ENCODE results near the gene MPPED1. TPM values are rescaled to one million over a fixed set of nuclear protein-coding genes. Genes with fewer than 3 reads are reported as not detected.
A peak's percentile ranks its signal among the peaks of the same experiment; 100 is the strongest.

MPPED1 gene
- under 1 TPM; 0.25 to 0.46 (median 0.46) TPM for polyA plus RNA-seq (ENCODE audit: insufficient read depth in 1 of 5, insufficient read length in 5 of 5, low replicate concordance in 1 of 5)
- long read RNA-seq, donor 1: 0 reads
- long read RNA-seq, donor 2: 0 reads
- long read RNA-seq, donor 3: 0 reads
- long read RNA-seq, donor 4, partial matches to known transcripts: 0 of 1 reads
- long read RNA-seq, donor 4, other reads (novel, unspliced or antisense): 0 of 1 reads
- long read RNA-seq, donor 5: 0 reads
- long read RNA-seq, donor 6: 0 reads
- long read RNA-seq, donor 7: 0 reads
- long read RNA-seq, donor 8: 0 reads

GRCh38 chr22:43411869-43412807 is at the start of gene MPPED1:
Gene MPPED1 (plus strand): TSS chr22:43412014. CDS start chr22:43424986, 12,972 bp downstream.
- DNase-seq: no peak

GRCh38 chr22:43363315-43364168 is 48.3 kb upstream of the MPPED1 start:
- DNase-seq: no peak

- no peak for DNase-seq
Observed at GRCh38 chr22:43364169-43364435, 47.7 kb upstream of the MPPED1 start.

- DNase-seq: no peak
Observed at GRCh38 chr22:43365715-43366440, 45.9 kb upstream of the MPPED1 start.

- no peak for DNase-seq
Observed at GRCh38 chr22:43370036-43370435, 41.8 kb upstream of the MPPED1 start.

- no peak for DNase-seq
Observed at GRCh38 chr22:43375951-43376455, 35.8 kb upstream of the MPPED1 start.

- no peak for DNase-seq
Observed at GRCh38 chr22:43376765-43377547, 34.9 kb upstream of the MPPED1 start.

GRCh38 chr22:43377548-43377895 is 34.3 kb upstream of the MPPED1 start:
- DNase-seq: peak in 1 of 2 donors; percentile 20

- peak in 1 of 2 donors; percentile 39 for DNase-seq
Observed at GRCh38 chr22:43377896-43378704, 33.7 kb upstream of the MPPED1 start.

GRCh38 chr22:43381693-43382092 is 30.1 kb upstream of the MPPED1 start:
- no peak for DNase-seq

- no peak for DNase-seq
Observed at GRCh38 chr22:43384863-43385262, 27.0 kb upstream of the MPPED1 start.

GRCh38 chr22:43385770-43386641 is 25.8 kb upstream of the MPPED1 start:
- peak; percentile 77 to 85 for DNase-seq

- DNase-seq: no peak
Observed at GRCh38 chr22:43387815-43388214, 24.0 kb upstream of the MPPED1 start.

GRCh38 chr22:43388420-43388851 is 23.4 kb upstream of the MPPED1 start:
- peak in 1 of 2 donors; percentile 44 for DNase-seq

GRCh38 chr22:43389227-43389836 is 22.5 kb upstream of the MPPED1 start:
- no peak for DNase-seq

GRCh38 chr22:43390166-43390565 is 21.6 kb upstream of the MPPED1 start:
- DNase-seq: no peak

- DNase-seq: no peak
Observed at GRCh38 chr22:43390872-43391271, 20.9 kb upstream of the MPPED1 start.

- DNase-seq: no peak
Observed at GRCh38 chr22:43391306-43391705, 20.5 kb upstream of the MPPED1 start.

Data from right lung (tissue), 10 donors.